K562 (cell line): ENCODE data around the gene GNG3. TPM values are rescaled to one million over a fixed set of nuclear protein-coding genes. Genes with fewer than 3 reads are reported as not detected.
A peak's percentile ranks its signal among the peaks of the same experiment; 100 is the strongest.

ENCODE experiments used
- CREM ChIP-seq: IDR thresholded peaks from 2 replicates; pipeline ENCODE4 v1.6.1; 2014; ENCODE audit warnings: antibody characterized with exemption, low read depth
- ERF ChIP-seq: fragments of 450-650 bp; formaldehyde crosslinking; IDR thresholded peaks from 2 replicates; pipeline ENCODE4 v1.4.0; 2020; ENCODE audit warnings: mild to moderate bottlenecking, mixed read lengths
- GTF2E2 ChIP-seq: fragments of 200-800 bp; sonication (Bioruptor generic); IDR thresholded peaks from 2 replicates; pipeline ENCODE4 v1.6.1; 2016; ENCODE audit warnings: missing genetic modification characterization, missing compliant biosample characterization
- GTF2F1 ChIP-seq: IDR thresholded peaks from 2 replicates; pipeline ENCODE4 v1.6.1; 2011; ENCODE audit warnings: low read depth, low read length, improper control_type of control experiment
- PML ChIP-seq: IDR thresholded peaks from 2 replicates; pipeline ENCODE4 v1.6.1; 2012; ENCODE audit warnings: low read length, inconsistent platforms
- SLC30A9 ChIP-seq: fragments of 250-450 bp; sonication (Bioruptor Pico); IDR thresholded peaks from 2 replicates; pipeline ENCODE4 v1.8.0; 2022; ENCODE audit warnings: mild to moderate bottlenecking, moderate library complexity
- TARDBP ChIP-seq: fragments of 450-650 bp; IDR thresholded peaks from 2 replicates; pipeline ENCODE4 v1.6.1; 2016
- ZBTB40 ChIP-seq, 2 experiments: fragments of 450-650 bp in 1 of 2; sonication (generic) in 1 of 2; formaldehyde crosslinking in 1 of 2; IDR thresholded peaks; 2 replicates each; pipeline versions ENCODE4 v1.7.1 to v1.9.0; 2016 to 2022; ENCODE audit warnings: inconsistent platforms in 1 of 2, mild to moderate bottlenecking in 1 of 2, missing genetic modification reagents in 1 of 2
- ZNF121 ChIP-seq: sonication (generic); formaldehyde crosslinking; conservative IDR thresholded peaks from 2 replicates; pipeline ENCODE4 v1.8.0; 2022; ENCODE audit warnings: missing genetic modification reagents
- polyA plus RNA-seq, 8 experiments: library from polyadenylated mRNA; depleted of rRNA in 4 of 8; stranded (reverse) in 5 of 8; unstranded in 3 of 8; fragments of >200 nt; fragmentation: Nextera tagmentation in 2 of 8; fragmentation: Illumina TruSeq in 1 of 8; extraction: Ambion mirVana in 2 of 8; extraction: Trizol in 1 of 8; gene quantifications; 2 replicates each; pipeline versions ENCODE4 v1.2.1 to v1.2.3, GENCODE V29; 2011 to 2014; ENCODE audit warnings: inconsistent platforms in 1 of 8, missing spikeins in 1 of 8
- total RNA-seq, 7 experiments: library from RNA; depleted of rRNA in 6 of 7; stranded (reverse); fragments of >200 nt in 6 of 7; fragmentation: Illumina TruSeq in 2 of 7; extraction: Trizol in 2 of 7; gene quantifications; 2 replicates each; pipeline versions ENCODE4 v1.2.1 to v1.2.3, GENCODE V29; 2011 to 2021; ENCODE audit warnings: low replicate concordance in 1 of 7
- TF ChIP-seq, protein P1 (sequence below): fragments of 250-450 bp; sonication (Bioruptor Pico); IDR thresholded peaks from 2 replicates; pipeline ENCODE4 v1.4.0; 2020
- TF ChIP-seq, protein P2 (sequence below): IDR thresholded peaks from 2 replicates; pipeline ENCODE4 v1.6.1; 2011; ENCODE audit not compliant: insufficient read length; ENCODE audit errors: extremely low read depth

Gene GNG3
- total and polyA plus RNA-seq, 9 of the 15 experiments (the other 6 are each of a cell fraction or from before 2014, with no cell fraction given) = 0.07 TPM; not detected in 8

GRCh38 chr11:62728171-62728988 lies 20.9 kb downstream of the GNG3 start, which contains the start of gene TTC9C (continued):
- TF ChIP-seq TARDBP (no peak), ZBTB40 (IDR thresholded peaks at IDR 0.05) (peak; percentile 93), ZBTB40 (CRISPR knock-in tag; IDR thresholded peaks at IDR 0.05) (no peak), ERF (CRISPR knock-in tag) (0 out of 2 replicates have a peak, but pooled peaks have one; percentile 79), GTF2E2 (tag) (peak; percentile 85; the same call in 1 of the 2 replicates), ZNF121 (no peak), SLC30A9 (CRISPR knock-in tag) (no peak), GTF2F1 (0 out of 2 replicates have a peak, but pooled peaks have one; percentile 15), CREM (peak; percentile 34; the same call in 1 of the 2 replicates), PML (0 out of 2 replicates have a peak, but pooled peaks have one; percentile 15)
- TF ChIP-seq, protein P1, sequence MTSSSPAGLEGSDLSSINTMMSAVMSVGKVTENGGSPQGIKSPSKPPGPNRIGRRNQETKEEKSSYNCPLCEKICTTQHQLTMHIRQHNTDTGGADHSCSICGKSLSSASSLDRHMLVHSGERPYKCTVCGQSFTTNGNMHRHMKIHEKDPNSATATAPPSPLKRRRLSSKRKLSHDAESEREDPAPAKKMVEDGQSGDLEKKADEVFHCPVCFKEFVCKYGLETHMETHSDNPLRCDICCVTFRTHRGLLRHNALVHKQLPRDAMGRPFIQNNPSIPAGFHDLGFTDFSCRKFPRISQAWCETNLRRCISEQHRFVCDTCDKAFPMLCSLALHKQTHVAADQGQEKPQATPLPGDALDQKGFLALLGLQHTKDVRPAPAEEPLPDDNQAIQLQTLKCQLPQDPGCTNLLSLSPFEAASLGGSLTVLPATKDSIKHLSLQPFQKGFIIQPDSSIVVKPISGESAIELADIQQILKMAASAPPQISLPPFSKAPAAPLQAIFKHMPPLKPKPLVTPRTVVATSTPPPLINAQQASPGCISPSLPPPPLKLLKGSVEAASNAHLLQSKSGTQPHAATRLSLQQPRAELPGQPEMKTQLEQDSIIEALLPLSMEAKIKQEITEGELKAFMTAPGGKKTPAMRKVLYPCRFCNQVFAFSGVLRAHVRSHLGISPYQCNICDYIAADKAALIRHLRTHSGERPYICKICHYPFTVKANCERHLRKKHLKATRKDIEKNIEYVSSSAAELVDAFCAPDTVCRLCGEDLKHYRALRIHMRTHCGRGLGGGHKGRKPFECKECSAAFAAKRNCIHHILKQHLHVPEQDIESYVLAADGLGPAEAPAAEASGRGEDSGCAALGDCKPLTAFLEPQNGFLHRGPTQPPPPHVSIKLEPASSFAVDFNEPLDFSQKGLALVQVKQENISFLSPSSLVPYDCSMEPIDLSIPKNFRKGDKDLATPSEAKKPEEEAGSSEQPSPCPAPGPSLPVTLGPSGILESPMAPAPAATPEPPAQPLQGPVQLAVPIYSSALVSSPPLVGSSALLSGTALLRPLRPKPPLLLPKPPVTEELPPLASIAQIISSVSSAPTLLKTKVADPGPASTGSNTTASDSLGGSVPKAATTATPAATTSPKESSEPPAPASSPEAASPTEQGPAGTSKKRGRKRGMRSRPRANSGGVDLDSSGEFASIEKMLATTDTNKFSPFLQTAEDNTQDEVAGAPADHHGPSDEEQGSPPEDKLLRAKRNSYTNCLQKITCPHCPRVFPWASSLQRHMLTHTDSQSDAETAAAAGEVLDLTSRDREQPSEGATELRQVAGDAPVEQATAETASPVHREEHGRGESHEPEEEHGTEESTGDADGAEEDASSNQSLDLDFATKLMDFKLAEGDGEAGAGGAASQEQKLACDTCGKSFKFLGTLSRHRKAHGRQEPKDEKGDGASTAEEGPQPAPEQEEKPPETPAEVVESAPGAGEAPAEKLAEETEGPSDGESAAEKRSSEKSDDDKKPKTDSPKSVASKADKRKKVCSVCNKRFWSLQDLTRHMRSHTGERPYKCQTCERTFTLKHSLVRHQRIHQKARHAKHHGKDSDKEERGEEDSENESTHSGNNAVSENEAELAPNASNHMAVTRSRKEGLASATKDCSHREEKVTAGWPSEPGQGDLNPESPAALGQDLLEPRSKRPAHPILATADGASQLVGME = 0 out of 2 replicates have a peak, but pooled peaks have one; percentile 47
- TF ChIP-seq, protein P2, sequence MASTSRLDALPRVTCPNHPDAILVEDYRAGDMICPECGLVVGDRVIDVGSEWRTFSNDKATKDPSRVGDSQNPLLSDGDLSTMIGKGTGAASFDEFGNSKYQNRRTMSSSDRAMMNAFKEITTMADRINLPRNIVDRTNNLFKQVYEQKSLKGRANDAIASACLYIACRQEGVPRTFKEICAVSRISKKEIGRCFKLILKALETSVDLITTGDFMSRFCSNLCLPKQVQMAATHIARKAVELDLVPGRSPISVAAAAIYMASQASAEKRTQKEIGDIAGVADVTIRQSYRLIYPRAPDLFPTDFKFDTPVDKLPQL = no peak
